ENCODE measurements around the gene WFDC1.
"Not testable (repeated sequence)": the region's sequence is repeated elsewhere in the genome, so short reads cannot be mapped to it uniquely, and the experiment has no call there.

The WFDC1 gene

GRCh38 chr16:84324434-84325262 lies 30.0 kb downstream of the WFDC1 start:
- DNase-seq (ENCODE audit: low read depth in 2 of 2, low spot score in 1 of 2): no peak

GRCh38 chr16:84326545-84326944 lies 31.9 kb downstream of the WFDC1 start:
- DNase-seq (ENCODE audit: low read depth in 2 of 2, low spot score in 1 of 2): no peak

DNA sequence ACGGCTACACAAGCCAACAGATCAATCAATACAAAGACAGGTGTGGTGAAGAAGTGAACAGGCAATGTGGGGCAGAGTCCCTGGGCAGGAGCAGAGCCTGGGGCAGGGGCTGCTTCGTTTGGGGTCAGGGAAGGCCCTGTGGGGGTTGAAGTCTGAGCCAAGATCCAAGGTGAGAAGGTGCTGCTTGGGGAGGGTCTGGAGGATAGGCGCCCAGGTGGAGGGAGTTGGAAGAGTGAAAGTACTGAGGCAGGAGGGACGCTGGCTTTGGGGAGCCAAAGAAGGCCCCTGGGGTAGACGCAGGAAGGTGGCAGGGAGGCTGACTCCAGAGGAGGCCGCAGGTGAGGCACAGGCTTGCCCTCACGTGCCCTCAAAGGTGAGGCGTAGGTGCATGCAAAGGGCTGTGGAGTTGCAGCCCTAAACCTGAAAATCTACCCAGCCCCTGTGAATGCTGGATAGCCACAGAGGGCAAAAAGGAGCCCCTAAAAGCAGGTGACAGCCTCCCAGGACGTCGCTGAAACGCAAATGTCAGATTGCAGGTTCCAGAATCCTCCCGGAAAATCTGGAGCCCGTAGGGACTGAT lies 33.3 kb downstream of the WFDC1 start:
- no peak for DNase-seq (ENCODE audit: low read depth in 2 of 2, low spot score in 1 of 2)

GRCh38 chr16:84329016-84329415 lies 34.3 kb downstream of the WFDC1 start:
- DNase-seq (ENCODE audit: low read depth in 2 of 2, low spot score in 1 of 2): no peak

GRCh38 chr16:84329843-84330684 lies 35.4 kb downstream of the WFDC1 start:
- DNase-seq (ENCODE audit: low read depth in 2 of 2, low spot score in 1 of 2): no peak

GRCh38 chr16:84330685-84331050 lies 36.0 kb downstream of the WFDC1 start:
- no peak for DNase-seq (ENCODE audit: low read depth in 2 of 2, low spot score in 1 of 2)

GRCh38 chr16:84331998-84332780 lies 37.5 kb downstream of the WFDC1 start:
- DNase-seq (ENCODE audit: low read depth in 2 of 2, low spot score in 1 of 2): no peak

DNA sequence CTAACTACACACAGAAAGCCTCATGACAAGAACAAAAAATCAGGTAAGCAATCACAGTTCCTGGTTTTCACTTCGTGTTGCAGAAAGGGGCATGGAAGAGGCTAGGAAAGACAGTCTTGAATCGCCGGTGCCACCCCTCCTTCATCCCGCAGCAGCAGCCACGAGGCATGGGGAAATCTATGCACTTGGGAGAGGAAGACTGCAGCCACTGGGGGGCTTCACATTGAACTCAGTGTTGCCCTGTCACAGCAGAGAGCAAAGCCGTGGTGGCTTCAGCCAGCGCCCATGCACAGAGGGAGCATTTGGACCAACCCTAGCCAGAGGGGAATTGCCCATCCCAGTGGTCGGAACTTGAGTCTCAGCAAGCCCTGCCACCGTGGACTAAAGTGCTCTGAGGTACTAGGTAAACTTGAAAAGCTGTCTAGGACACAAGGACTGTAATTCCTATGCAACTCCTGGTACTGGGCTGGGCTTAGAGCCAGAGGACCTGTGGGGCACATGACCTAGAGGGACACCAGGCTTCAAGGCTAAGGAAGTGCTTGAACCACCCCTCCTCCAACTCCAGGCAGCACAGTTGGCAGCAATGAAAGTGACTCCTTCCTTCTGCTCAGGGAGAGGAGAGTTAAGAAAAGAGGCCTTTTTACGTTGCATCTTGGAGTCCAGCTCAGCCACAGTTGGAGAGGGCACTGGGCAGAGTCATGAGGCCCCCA lies 38.5 kb downstream of the WFDC1 start:
- no peak for DNase-seq (ENCODE audit: low read depth in 2 of 2, low spot score in 1 of 2)

- no peak for DNase-seq (ENCODE audit: low read depth in 2 of 2, low spot score in 1 of 2)
These were observed 39.4 kb downstream of the WFDC1 start for GRCh38 chr16:84334058-84334457.

DNA sequence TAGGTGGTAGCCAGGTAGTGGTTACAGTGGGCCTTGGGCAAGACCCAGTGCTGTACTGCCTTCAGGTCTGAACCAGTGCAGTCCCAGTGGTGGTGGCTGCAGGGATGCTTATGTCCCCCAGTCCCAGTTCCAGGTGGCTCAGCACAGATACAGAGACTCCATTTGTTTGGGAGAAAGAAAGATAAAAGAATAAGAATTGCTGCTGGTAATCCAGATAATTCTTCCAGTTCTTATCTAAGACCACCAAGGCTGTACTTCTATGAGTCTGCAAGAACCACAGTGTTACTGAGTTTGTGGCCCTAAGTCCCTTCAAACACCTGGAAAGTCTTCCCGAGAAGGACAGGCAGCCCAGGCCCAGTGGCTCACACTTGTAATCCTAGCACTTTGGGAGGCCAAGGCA lies 39.8 kb downstream of the WFDC1 start:
- DNase-seq (ENCODE audit: low read depth in 2 of 2, low spot score in 1 of 2): no peak

DNA sequence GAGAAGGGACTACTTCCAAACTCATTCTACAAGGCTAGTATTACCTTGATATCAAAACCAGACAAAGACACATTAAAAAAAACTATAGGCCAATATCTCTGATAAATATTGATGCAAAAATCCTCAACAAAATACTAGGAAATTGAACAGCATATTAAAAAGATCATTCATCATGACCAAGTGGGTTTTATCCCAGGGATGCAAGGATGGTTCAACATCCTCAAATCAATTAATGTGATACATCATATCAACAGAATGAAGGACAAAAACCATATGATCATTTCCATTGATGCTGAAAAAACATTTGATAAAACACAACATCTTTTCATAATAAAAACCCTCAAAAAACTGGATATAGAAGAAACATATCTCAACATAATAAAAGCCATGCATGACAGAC lies 42.6 kb downstream of the WFDC1 start:
- not testable (repeated sequence) for DNase-seq (ENCODE audit: low read depth in 2 of 2, low spot score in 1 of 2)

- DNase-seq (ENCODE audit: low read depth in 2 of 2, low spot score in 1 of 2): no peak
These were observed 44.6 kb downstream of the WFDC1 start for GRCh38 chr16:84339311-84339710.

DNA sequence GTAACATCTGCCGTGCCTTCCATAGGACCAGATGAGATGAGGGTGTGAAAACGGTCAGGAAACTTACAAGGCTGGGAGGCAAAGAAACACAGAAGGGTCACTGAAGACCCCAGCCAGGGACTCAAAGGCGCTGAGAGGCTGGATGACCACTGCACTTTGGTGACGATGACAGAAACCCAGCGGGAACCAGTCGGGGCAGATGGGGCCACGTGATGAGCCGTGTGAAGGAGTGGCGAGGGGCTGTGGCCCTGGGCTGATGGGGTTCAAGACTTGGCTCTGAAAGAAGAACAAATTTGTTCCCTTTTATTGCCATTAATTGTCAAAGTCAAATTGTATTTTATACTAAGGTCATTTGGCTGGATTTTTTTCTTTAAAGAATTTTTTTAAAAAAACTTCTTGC lies 45.1 kb downstream of the WFDC1 start:
- no peak for DNase-seq (ENCODE audit: low read depth in 2 of 2, low spot score in 1 of 2)

DNA sequence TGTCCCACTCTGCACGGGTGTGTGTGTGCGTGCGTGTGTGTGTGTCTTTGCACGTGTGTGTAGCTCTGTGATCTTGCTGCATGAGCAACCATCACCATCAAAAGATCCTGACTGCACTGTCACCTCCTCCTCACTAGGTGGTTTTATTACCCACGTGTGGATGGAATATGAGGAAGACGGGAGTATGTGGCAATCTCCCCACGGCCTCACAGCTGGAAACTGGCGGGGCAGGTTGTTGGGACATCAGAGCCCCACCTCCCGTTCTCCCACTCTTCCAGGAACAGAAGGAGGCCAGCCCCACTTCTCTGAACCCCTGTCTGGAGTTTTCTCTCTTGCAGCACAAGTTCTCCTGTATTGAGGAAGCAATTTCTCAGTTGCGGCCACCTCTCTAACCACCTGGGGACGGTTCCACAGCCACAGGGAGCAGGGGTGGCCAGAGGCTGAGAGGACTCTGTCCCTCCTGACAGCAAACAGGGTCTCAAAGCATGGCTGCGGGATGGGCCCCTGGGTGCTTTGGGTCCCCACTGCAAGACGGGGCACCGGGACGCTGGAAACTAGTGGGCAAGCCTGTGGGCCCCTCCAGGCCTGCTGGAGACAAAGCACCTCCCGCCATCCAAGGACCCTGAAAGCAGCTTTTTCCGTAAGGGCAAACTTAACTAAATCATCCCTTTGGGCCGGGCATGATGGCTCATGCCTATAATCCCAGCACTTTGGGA lies 45.8 kb downstream of the WFDC1 start:
- DNase-seq (ENCODE audit: low read depth in 2 of 2, low spot score in 1 of 2): no peak

- DNase-seq (ENCODE audit: low read depth in 2 of 2, low spot score in 1 of 2): no peak
These were observed 47.0 kb downstream of the WFDC1 start for GRCh38 chr16:84341528-84342295.

- DNase-seq (ENCODE audit: low read depth in 2 of 2, low spot score in 1 of 2): not testable (repeated sequence)
These were observed 49.1 kb downstream of the WFDC1 start for GRCh38 chr16:84343800-84344199.

GRCh38 chr16:84344781-84345180 lies 50.1 kb downstream of the WFDC1 start:
- no peak for DNase-seq (ENCODE audit: low read depth in 2 of 2, low spot score in 1 of 2)

DNA sequence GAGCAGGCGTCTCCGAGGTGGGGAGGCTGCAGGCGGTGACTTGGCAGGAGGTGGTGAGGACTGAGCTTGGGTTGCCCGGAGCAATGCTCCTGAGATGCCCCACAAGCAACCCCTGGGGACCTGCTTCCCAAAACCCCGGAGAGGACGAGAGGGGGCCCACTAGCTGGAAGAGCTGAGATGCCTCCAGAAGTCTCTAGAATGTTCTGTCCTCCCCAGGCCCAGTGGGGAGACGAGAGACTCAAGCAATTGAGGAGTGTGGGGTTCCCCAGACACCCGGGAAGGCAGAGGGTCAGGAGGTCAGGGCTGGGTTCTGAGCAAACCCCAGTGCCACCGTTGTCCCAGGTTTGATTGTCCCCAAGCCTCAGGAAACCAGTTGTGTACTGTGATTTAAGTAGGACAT lies 52.5 kb downstream of the WFDC1 start:
- no peak for DNase-seq (ENCODE audit: low read depth in 2 of 2, low spot score in 1 of 2)

- no peak for DNase-seq (ENCODE audit: low read depth in 2 of 2, low spot score in 1 of 2)
These were observed 53.8 kb downstream of the WFDC1 start for GRCh38 chr16:84348386-84348888.

Data from stimulated activated CD8-positive, alpha-beta memory T cell treated with anti-CD3 and anti-CD28 coated beads, Interleukin-4, amount 100 ng/mL, for 1 hour (primary cell).